NCI-H748 treated with DMSO at 0.1 percent for 48 hours (cell line): ENCODE measurements around the gene ROBO1.
"Not testable (repeated sequence)": the region's sequence is repeated elsewhere in the genome, so short reads cannot be mapped to it uniquely, and the experiment has no call there.

Experiments used
- DNase-seq: peaks from one replicate; lab custom pipeline; 2025; lab: John Stamatoyannopoulos, UW

The ROBO1 gene

GRCh38 chr3:78794431-78794830, 973.4 kb downstream of the ROBO1 start:
- no peak for DNase-seq

- no peak for DNase-seq
Measured at GRCh38 chr3:78792733-78793132, 975.1 kb downstream of the ROBO1 start.

- DNase-seq, result no peak
Measured at GRCh38 chr3:78792212-78792611, 975.6 kb downstream of the ROBO1 start.

GRCh38 chr3:78791753-78792152, 976.0 kb downstream of the ROBO1 start:
- DNase-seq, result no peak

GRCh38 chr3:78788839-78789238, 979.0 kb downstream of the ROBO1 start:
- DNase-seq, result no peak

GRCh38 chr3:78785004-78785403, 982.8 kb downstream of the ROBO1 start:
- no peak for DNase-seq

- no peak for DNase-seq
Measured at GRCh38 chr3:78781351-78781750, 986.4 kb downstream of the ROBO1 start.

GRCh38 chr3:78765671-78766485, 1001.9 kb downstream of the ROBO1 start:
- DNase-seq, result peak; percentile 81

- DNase-seq, result no peak
Measured at GRCh38 chr3:78764634-78765033, 1003.2 kb downstream of the ROBO1 start.

GRCh38 chr3:78762121-78762520, 1005.7 kb downstream of the ROBO1 start:
- no peak for DNase-seq

- DNase-seq, result no peak
Measured at GRCh38 chr3:78761126-78761525, 1006.7 kb downstream of the ROBO1 start.

GRCh38 chr3:78757731-78758130, 1010.1 kb downstream of the ROBO1 start:
- no peak for DNase-seq

GRCh38 chr3:78754066-78754743, 1013.6 kb downstream of the ROBO1 start:
- no peak for DNase-seq

GRCh38 chr3:78751266-78751665, 1016.5 kb downstream of the ROBO1 start:
- no peak for DNase-seq

- DNase-seq, result not testable (repeated sequence)
Measured at GRCh38 chr3:78750291-78750690, 1017.5 kb downstream of the ROBO1 start.

GRCh38 chr3:78749056-78749455, 1018.7 kb downstream of the ROBO1 start:
- no peak for DNase-seq

GRCh38 chr3:78745847-78746246, 1022.0 kb downstream of the ROBO1 start:
- DNase-seq, result no peak

GRCh38 chr3:78742491-78742890, 1025.3 kb downstream of the ROBO1 start:
- no peak for DNase-seq

GRCh38 chr3:78742041-78742440, 1025.8 kb downstream of the ROBO1 start:
- DNase-seq, result no peak

GRCh38 chr3:78741066-78741645, 1026.6 kb downstream of the ROBO1 start:
- no peak for DNase-seq

- no peak for DNase-seq
Measured at GRCh38 chr3:78738833-78739232, 1029.0 kb downstream of the ROBO1 start.

- DNase-seq, result no peak
Measured at GRCh38 chr3:78737988-78738387, 1029.8 kb downstream of the ROBO1 start.

GRCh38 chr3:78736863-78737262, 1030.9 kb downstream of the ROBO1 start:
- no peak for DNase-seq
